Tibial artery (tissue), 4 donors: ENCODE results near the gene CMYA5.

Source experiments
- DNase-seq, 2 donors: peaks; one replicate each; pipeline ENCODE4 v3.0.0-alpha.2; 2019
- H3K27ac ChIP-seq, 2 donors: fragments of 200-600 bp; sonication (generic) in 1 of 2; 1 replicate in 1 of 2; 2 replicates in 1 of 2; pipeline ENCODE4 v1.5.1; 2018 to 2019; ENCODE audit warnings: mild to moderate bottlenecking in 1 of 2
- H3K27me3 ChIP-seq, 2 donors: fragments of 200-600 bp; sonication (generic) in 1 of 2; one replicate each; pipeline versions ENCODE4 v1.5.1 to v1.6.0; 2016 to 2019
- H3K36me3 ChIP-seq, 3 donors: fragments of 200-600 bp; sonication (generic) in 2 of 3; one replicate each; pipeline ENCODE4 v1.5.1; 2016 to 2019; ENCODE audit warnings: mild to moderate bottlenecking in 2 of 3
- H3K4me1 ChIP-seq, 4 donors: fragments of 200-600 bp; sonication (generic) in 2 of 4; 1 replicate in 3 of 4; 2 replicates in 1 of 4; pipeline ENCODE4 v1.5.1; 2016 to 2019
- H3K4me3 ChIP-seq, 2 donors: fragments of 200-600 bp; sonication (generic) in 1 of 2; 1 replicate in 1 of 2; 2 replicates in 1 of 2; pipeline ENCODE4 v1.5.1; 2018 to 2019; ENCODE audit warnings: mild to moderate bottlenecking in 2 of 2
- H3K9me3 ChIP-seq, 3 donors: fragments of 200-600 bp; sonication (generic) in 1 of 3; one replicate each; pipeline ENCODE4 v1.5.1; 2016 to 2019
- intact Hi-C: fragments of 100-400 bp; cut with DNase I; formaldehyde crosslinking; loops from one replicate; pipeline ENCODE4 v1.15.0; 2023; ENCODE audit warnings: low total_unique reads
- TF ChIP-seq, protein P1 (sequence below), 2 experiments: fragments of 200-600 bp in 1 of 2; fragments of 450-650 bp in 1 of 2; IDR thresholded peaks; one replicate each; pipeline ENCODE4 v1.5.1; 2017 to 2019; ENCODE audit warnings: antibody characterized with exemption in 2 of 2, mild to moderate bottlenecking in 1 of 2, moderate library complexity in 1 of 2

Gene CMYA5

DNA sequence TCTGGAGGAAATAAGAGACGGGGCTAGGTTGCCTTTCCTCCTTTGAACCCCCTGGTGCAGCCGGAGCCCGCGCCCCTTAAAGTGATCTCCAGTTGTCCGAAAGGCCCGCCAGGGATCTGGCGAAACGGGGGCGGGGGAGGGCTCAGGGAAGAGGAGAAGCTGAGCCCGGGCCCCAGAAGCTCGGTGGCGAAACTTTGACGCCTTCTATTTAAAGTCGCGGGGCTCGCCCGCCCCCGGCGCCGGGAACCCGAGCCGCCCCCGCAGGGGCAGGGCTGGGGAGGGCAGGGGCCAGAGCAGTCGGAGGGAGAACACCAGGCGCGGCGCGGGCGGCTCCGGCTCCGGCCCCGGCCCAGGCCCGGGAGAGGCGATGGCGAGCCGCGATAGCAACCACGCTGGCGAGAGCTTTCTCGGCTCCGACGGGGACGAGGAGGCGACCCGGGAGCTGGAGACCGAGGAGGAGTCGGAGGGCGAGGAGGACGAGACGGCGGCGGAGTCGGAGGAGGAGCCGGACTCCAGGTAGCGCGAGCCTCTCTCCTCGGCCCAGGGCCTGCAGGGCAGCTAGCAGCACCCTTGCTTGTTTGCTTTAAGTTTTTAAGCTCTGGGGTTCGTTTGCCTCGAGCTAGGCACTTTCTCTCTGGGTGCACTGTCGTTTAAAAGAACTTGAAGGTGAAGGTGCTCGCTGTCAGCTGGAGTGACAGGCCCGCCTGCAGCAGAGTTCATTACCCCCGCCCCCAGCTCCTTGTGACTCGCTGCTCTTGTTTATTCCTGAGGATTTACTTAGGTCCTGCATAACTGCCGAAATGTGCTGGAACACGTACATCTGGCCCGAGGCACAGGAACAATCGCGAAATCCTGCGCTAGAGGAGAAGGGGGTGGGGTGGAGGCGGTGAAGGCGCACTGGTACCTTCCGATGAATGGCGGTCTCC is at the start of gene CMYA5:
Gene CMYA5 (plus strand): TSS at position 296 of the 926 bp plus-strand sequence. CDS start 72 bp downstream, at position 368.
- Histone ChIP-seq H3K36me3 (peaks cover 3 to 16% (median 12%) of the 10 kb centered on the region in 3 donors), H3K27ac (peak within 1 kb of the TSS in 1 of 2 donors; percentile 9), H3K4me1 (peaks cover 0 to 27% (median 10%) of the 10 kb centered on the region in 4 donors), H3K9me3 (no peaks in the 10 kb centered on the region), H3K4me3 (peak within 1 kb of the TSS; percentile 43 to 54), H3K27me3 (no peaks in the 10 kb centered on the region)
- TF ChIP-seq, protein P1, sequence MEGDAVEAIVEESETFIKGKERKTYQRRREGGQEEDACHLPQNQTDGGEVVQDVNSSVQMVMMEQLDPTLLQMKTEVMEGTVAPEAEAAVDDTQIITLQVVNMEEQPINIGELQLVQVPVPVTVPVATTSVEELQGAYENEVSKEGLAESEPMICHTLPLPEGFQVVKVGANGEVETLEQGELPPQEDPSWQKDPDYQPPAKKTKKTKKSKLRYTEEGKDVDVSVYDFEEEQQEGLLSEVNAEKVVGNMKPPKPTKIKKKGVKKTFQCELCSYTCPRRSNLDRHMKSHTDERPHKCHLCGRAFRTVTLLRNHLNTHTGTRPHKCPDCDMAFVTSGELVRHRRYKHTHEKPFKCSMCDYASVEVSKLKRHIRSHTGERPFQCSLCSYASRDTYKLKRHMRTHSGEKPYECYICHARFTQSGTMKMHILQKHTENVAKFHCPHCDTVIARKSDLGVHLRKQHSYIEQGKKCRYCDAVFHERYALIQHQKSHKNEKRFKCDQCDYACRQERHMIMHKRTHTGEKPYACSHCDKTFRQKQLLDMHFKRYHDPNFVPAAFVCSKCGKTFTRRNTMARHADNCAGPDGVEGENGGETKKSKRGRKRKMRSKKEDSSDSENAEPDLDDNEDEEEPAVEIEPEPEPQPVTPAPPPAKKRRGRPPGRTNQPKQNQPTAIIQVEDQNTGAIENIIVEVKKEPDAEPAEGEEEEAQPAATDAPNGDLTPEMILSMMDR (IDR thresholded peaks at IDR 0.05): no peak
- peak in 1 of 2 donors; percentile 41 for DNase-seq
- intact Hi-C loops: no loop called here

- no peaks in the 10 kb centered on the region for H3K4me1 ChIP-seq
- no peak overlapping the region for H3K4me3 ChIP-seq
- peaks cover 34 to 55% (median 51%) of the 10 kb centered on the region in 3 donors for H3K36me3 ChIP-seq
- intact Hi-C loops: no loop called here
- no peaks in the 10 kb centered on the region for H3K27me3 ChIP-seq
- TF ChIP-seq, protein P1 (IDR thresholded peaks at IDR 0.05): no peak
- DNase-seq: no peak
- no peaks in the 10 kb centered on the region for H3K9me3 ChIP-seq
- no peak overlapping the region for H3K27ac ChIP-seq
Observed at GRCh38 chr5:79640571-79641055, 49.0 kb upstream of the CMYA5 start.

- no peaks in the 10 kb centered on the region for H3K9me3 ChIP-seq
- TF ChIP-seq, protein P1 (IDR thresholded peaks at IDR 0.05): no peak
- no peaks in the 10 kb centered on the region for H3K4me1 ChIP-seq
- H3K4me3 ChIP-seq: no peak overlapping the region
- no peaks in the 10 kb centered on the region for H3K27me3 ChIP-seq
- H3K36me3 ChIP-seq: peaks cover 40 to 63% (median 56%) of the 10 kb centered on the region in 3 donors
- intact Hi-C loops: no loop called here
- H3K27ac ChIP-seq: no peak overlapping the region
- DNase-seq: no peak
Observed at GRCh38 chr5:79641414-79641813, 48.2 kb upstream of the CMYA5 start.

DNA sequence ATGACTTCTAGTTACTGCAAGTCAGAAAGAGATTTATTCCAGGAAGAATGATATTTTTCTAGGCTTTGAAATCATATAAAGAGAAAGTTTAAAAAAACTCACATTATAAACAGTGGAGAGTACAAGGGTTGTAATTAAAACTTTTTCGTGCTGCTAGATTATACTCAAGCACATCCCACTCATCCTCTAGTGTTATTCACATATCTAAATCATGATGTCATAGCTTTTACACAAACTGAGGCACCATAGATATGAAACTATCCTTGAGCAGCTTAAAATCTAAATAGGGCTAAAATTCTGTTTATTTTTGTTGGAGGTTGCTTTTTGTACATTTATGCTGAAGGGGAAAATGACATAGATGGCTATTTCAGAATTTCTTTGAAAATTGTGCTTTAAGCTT is 47.4 kb upstream of the CMYA5 start:
- H3K4me3 ChIP-seq: no peak overlapping the region
- no peaks in the 10 kb centered on the region for H3K27me3 ChIP-seq
- intact Hi-C loops: no loop called here

DNA sequence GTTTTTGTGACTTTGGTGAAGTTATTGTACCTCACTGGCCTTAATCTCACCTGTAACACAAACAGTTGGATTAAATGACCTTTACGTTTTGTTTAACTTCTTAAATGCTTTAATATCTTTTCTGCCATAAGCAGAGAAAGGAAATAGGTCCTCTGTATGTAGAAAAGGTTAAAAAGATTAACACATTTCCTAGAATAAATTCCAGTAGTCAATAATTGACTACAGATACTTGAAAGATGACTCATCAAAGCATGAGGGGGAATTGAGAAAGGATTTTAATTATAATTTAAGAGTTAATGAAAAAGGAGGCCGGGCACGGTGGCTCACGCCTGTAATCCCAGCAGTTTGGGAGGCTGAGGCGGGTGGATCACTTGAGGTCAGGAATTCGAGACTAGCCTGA is 35.8 kb upstream of the CMYA5 start:
- Histone ChIP-seq H3K9me3 (no peaks in the 10 kb centered on the region), H3K4me3 (no peak overlapping the region), H3K36me3 (peaks cover 27 to 33% (median 29%) of the 10 kb centered on the region in 3 donors), H3K27me3 (no peaks in the 10 kb centered on the region), H3K4me1 (no peaks in the 10 kb centered on the region), H3K27ac (no peak overlapping the region)
- TF ChIP-seq, protein P1 (IDR thresholded peaks at IDR 0.05): no peak
- intact Hi-C loops: no loop called here
- no peak for DNase-seq

More for the DNA sequence above, 47.4 kb upstream of the CMYA5 start:
- Histone ChIP-seq H3K9me3 (no peaks in the 10 kb centered on the region), H3K4me1 (no peaks in the 10 kb centered on the region), H3K27ac (no peak overlapping the region), H3K36me3 (peaks cover 47 to 70% (median 62%) of the 10 kb centered on the region in 3 donors)
- TF ChIP-seq, protein P1 (IDR thresholded peaks at IDR 0.05): no peak
- no peak for DNase-seq
